Measurements from ENCODE around the gene LIPE.

LIPE gene

DNA sequence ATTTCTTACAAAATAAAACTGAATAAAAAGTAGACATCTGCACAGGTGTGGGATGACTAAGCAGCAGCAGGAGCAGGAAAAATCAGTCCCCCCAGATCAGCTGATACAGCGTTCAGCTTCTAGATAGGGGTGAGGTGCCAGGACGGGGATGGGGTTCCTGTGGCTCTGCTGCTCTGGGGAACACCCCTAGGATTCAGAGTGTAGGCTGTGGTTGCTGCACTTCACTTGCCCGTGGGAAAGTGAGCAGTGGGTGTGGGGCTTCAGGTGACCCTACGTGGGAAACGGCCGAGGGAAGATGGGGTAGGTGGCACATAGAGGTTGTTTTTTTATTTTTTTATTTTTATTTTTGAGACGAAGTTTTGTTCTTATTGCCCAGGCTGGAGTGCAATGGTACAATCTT lies 18.8 kb upstream of the LIPE start:
- DNase-seq, result no peak

- DNase-seq, result no peak
Measured at GRCh38 chr19:42443944-42444398, 16.8 kb upstream of the LIPE start.

DNA sequence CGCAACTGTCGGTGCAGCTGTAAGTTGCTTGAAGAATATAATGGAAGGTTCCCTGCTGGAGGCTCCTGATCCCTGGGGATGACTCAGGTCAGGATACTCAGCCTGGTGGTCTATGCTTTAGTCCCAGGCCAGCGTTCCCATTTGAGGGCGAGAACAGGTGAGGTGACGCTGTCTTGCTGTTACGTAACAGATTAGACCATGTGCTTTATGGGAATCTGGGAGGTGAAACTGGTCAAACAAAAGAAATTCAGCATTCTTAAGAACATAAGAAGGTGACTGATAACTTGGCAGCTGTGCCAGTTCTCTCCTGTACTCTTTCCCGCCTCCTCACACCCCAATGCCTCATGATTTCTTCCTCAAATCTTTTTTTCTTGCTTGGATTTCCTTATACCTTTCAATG lies 15.6 kb upstream of the LIPE start, which contains the start of gene CXCL17:
Gene CXCL17 (minus strand): TSS at position 114 of the 400 bp plus-strand sequence. CDS start 114 bp downstream, outside the sequence.
- DNase-seq, result no peak

- DNase-seq, result no peak
Measured at GRCh38 chr19:42441049-42441445, 13.9 kb upstream of the LIPE start.

- DNase-seq, result peak; percentile 42
Measured at GRCh38 chr19:42440357-42441048, 13.3 kb upstream of the LIPE start.

GRCh38 chr19:42436006-42436405 lies 8.8 kb upstream of the LIPE start:
- no peak for DNase-seq

GRCh38 chr19:42435316-42435715 lies 8.1 kb upstream of the LIPE start:
- no peak for DNase-seq

GRCh38 chr19:42433503-42434260 lies 6.5 kb upstream of the LIPE start:
- DNase-seq, result peak; percentile 65

DNA sequence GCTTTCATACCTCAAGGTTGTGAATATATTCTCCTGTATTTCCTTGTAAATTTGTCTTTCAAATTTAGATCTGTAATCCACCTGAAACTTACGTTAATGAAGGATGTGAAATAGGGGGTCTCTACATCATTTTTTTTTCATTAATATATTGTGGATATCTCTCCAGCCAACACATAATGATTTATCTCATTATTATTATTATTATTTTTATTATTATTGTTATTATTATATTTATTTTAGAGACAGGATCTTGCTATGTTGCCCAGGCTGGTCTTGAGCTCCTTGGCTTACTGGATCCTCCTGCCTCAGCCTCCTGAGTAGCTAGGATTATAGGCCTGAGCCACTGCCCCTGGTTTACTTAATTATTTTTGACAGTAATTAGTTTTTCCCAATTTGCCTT lies 4.3 kb upstream of the LIPE start:
- DNase-seq, result no peak

DNA sequence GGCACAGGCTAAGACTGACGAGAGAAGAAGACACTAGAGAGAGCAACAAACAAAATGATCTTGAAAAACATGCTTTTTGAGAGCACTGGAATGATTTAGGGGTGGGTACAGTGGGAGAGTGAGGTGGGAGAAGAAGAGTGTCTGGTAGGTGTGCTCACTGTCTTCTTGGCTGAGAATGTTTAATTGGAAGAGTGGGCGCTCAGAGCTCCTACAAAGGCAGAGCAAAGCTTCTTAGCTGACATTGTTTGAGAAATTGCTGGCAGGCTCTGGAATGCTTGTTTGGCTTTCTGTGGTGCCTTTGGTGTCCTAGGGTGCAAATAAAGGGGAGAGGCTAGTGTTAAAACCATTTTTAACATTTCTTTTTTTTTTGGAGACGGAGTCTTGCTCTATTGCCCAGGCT lies 1.5 kb upstream of the LIPE start:
- DNase-seq, result no peak

- no peak for DNase-seq
Measured at GRCh38 chr19:42426643-42427042, 545 bp downstream of the LIPE start.

DNA sequence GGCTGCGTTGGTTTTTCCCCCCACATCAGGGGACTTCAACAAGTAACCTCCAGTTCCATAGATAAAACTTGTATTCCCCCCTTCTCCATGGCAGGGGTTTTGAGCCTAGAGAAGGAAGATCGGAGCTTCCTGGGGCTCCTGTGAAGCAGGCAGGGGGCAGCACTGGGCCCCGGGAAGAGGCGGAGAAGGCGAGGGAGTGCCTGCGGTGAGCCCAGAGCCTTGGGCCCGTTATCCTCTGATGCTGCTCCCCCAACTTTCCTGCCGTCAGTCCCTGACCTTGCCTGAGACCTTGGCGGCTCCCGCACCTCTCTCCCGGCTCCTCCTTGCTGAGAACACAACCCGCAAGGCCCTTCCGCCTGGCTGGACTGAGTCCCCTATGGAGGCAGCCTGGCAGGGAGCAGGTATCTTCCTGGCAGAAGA lies 2.5 kb downstream of the LIPE start:
- DNase-seq, result no peak

- DNase-seq, result no peak
Measured at GRCh38 chr19:42424345-42424707, 2.9 kb downstream of the LIPE start.

- peak; percentile 100 for DNase-seq
Measured at GRCh38 chr19:42423462-42424344, 3.5 kb downstream of the LIPE start.

DNA sequence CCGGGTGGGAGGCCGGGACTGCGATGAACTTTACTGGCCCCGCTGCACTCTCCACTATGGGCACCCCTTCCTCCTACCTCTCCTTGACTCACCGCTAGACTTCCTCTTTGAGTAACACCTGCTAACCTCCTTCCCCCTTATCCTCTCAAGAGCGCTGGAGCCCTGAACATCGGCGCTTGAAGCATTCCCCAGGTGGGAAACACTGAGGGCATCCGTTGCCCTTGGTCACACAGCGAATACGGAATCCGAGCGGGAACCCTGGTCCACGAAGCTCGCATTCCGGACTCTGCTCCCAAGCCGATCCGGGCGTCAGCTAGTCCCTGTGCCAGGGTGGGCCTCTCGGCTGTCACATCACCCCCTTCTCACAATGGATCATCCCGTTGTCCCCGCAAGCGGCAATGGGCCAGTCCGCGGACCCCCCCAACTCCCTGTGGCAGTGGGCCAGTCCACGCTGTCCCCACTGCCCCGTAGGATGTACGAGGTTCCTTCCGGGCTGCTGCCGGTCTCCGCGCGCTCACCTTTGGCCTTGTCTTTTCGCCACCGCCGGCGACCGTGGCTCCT lies 4.2 kb downstream of the LIPE start:
- DNase-seq, result peak; percentile 91

- DNase-seq, result no peak
Measured at GRCh38 chr19:42422092-42422900, 4.9 kb downstream of the LIPE start.

- DNase-seq, result no peak
Measured at GRCh38 chr19:42421591-42422031, 5.6 kb downstream of the LIPE start.

DNA sequence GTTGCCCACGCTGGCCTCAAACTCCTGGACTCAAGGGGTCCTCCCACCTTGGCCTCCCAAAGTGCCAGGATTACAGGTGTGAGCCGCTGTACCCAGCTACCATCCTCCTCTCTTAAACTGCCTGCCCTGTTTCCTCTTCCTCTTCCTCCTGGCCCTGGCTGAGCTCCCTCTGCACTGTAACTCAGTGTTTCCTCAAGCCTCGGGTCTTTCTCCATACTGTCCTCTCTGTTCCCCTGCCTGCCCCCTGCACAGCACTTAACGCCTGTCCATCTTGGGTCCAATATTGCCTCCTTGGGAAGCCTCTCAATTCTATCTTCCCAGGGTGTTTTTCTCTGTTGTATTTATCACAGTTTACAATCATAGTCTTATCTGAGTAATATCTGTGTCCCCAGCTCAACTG lies 6.1 kb downstream of the LIPE start:
- DNase-seq, result no peak

DNA sequence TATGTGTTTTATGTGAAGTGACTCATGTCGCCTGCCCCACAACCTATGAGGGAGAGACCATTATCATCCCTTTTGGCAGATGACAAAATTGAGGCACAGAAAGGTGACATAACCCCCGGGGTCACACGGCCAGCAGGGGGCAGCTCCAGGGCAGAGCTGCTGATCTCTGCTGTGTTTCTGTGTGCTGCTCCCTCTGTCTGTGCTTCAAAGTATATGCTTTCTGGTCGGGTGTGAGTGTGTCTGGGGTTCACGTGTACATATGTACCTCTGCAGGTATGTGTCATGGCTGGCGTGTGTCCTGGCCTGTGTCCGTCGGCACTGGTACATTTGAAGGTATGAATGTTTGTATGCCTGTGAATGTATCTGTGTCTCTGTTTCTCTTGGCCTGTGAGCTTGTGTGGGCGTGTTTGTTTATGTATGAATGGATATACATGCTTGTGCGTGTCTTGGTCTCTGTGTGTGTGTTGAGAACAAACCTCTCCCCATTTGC lies 7.1 kb downstream of the LIPE start:
- no peak for DNase-seq

GRCh38 chr19:42419309-42419708 lies 7.9 kb downstream of the LIPE start:
- no peak for DNase-seq

GRCh38 chr19:42412661-42413076 lies 14.5 kb downstream of the LIPE start:
- DNase-seq, result no peak

DNA sequence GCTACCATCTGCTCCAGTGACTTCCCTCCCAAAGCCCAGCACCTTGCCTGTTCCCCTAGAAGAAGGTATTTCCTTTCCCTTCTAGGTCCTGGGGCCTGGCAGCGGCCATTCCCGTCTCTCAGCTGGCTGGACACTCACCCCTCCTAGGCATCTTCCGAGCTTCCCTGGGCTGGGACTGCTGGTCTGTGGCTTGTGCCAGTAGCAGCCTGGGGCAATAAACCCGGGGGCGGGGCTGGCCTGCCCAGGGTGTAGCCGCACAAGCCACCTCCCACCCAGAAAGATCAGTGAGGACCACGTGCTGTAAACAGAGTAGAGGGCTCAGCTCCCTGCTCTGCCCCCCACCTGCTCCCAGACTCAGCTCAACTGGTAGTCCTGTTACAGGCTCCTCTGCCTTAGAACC lies 15.0 kb downstream of the LIPE start:
- DNase-seq, result peak; percentile 27
